ENCODE data around the gene STAT2. TPM values are rescaled to one million over a fixed set of nuclear protein-coding genes. Genes with fewer than 3 reads are reported as not detected.

Gene STAT2
- total RNA-seq, 1 donor from 2014 or later, result 257 TPM

- H3K9me3 Mint-ChIP-seq (ENCODE audit: unreplicated experiment), result no peaks in the 10 kb centered on the region
- Histone ChIP-seq H3K79me2 (ENCODE audit: insufficient read depth, low read length) (no peaks in the 10 kb centered on the region), H3K4me3 (ENCODE audit: insufficient read depth, low read depth, low read length) (peak within 1 kb of the TSS; percentile 68), H2AFZ (ENCODE audit: low read depth, low read length) (peak within 1 kb of the TSS; percentile 73), H4K20me1 (ENCODE audit: insufficient read depth, low read length) (no peaks in the 10 kb centered on the region), H3K9ac (ENCODE audit: low read length) (peak within 1 kb of the TSS; percentile 87), H3K36me3 (ENCODE audit: insufficient read depth, low read length) (no peaks in the 10 kb centered on the region), H3K27me3 (ENCODE audit: insufficient read depth, low read length) (no peaks in the 10 kb centered on the region), H3K27ac (ENCODE audit: low read depth, low read length) (peak within 1 kb of the TSS; percentile 95), H3K4me2 (ENCODE audit: low read length) (peak within 1 kb of the TSS; percentile 89), H3K4me1 (ENCODE audit: insufficient read depth, low read length) (peaks cover 19% of the 10 kb centered on the region), H3K9me3 (ENCODE audit: insufficient read depth, low read depth, low read length) (no peaks in the 10 kb centered on the region)
- DNase-seq (ENCODE audit: low read depth) (peak; percentile 94), FAIRE-seq (no peak)
- H3K4me1 Mint-ChIP-seq (ENCODE audit: low read depth, unreplicated experiment), result peaks cover 10% of the 10 kb centered on the region
- H3K4me3 Mint-ChIP-seq (ENCODE audit: unreplicated experiment), result peak within 1 kb of the TSS; percentile 92
- H3K27ac Mint-ChIP-seq (ENCODE audit: unreplicated experiment), result peak within 1 kb of the TSS; percentile 99
- H3K27me3 Mint-ChIP-seq (ENCODE audit: low read depth, unreplicated experiment), result no peaks in the 10 kb centered on the region
- no peaks in the 10 kb centered on the region for H3K36me3 Mint-ChIP-seq (ENCODE audit: low read depth, unreplicated experiment)
- TF ChIP-seq CTCF (IDR thresholded peaks at IDR 0.05; ENCODE audit: insufficient read depth, low read depth, low read length) (peak; percentile 65), EZH2 (IDR thresholded peaks at IDR 0.05; ENCODE audit: insufficient read depth, low read length) (no peak)
Measured at GRCh38 chr12:56333679-56334489, 26.0 kb downstream of the STAT2 start, which contains the start of gene PAN2. Gene PAN2, minus strand, starts transcription at chr12:56334000. Its CDS starts 906 bp downstream, at chr12:56333094.

- H3K27me3 ChIP-seq (ENCODE audit: insufficient read depth, low read length), result no peaks in the 10 kb centered on the region
- Mint-ChIP-seq H3K27ac (ENCODE audit: unreplicated experiment) (peak overlapping the region; percentile 99), H3K4me3 (ENCODE audit: unreplicated experiment) (peak overlapping the region; percentile 92), H3K27me3 (ENCODE audit: low read depth, unreplicated experiment) (no peaks in the 10 kb centered on the region), H3K9me3 (ENCODE audit: unreplicated experiment) (no peaks in the 10 kb centered on the region), H3K4me1 (ENCODE audit: low read depth, unreplicated experiment) (peaks cover 6% of the 10 kb centered on the region), H3K36me3 (ENCODE audit: low read depth, unreplicated experiment) (peaks cover 2% of the 10 kb centered on the region)
- peak overlapping the region; percentile 73 for H2AFZ ChIP-seq (ENCODE audit: low read depth, low read length)
- H3K9ac ChIP-seq (ENCODE audit: low read length), result peak overlapping the region; percentile 87
- no peaks in the 10 kb centered on the region for H4K20me1 ChIP-seq (ENCODE audit: insufficient read depth, low read length)
- DNase-seq (ENCODE audit: low read depth) (no peak), FAIRE-seq (no peak)
- H3K36me3 ChIP-seq (ENCODE audit: insufficient read depth, low read length), result no peaks in the 10 kb centered on the region
- peaks cover 15% of the 10 kb centered on the region for H3K4me1 ChIP-seq (ENCODE audit: insufficient read depth, low read length)
- TF ChIP-seq EZH2 (IDR thresholded peaks at IDR 0.05; ENCODE audit: insufficient read depth, low read length), result no peak
- no peaks in the 10 kb centered on the region for H3K79me2 ChIP-seq (ENCODE audit: insufficient read depth, low read length)
- H3K4me3 ChIP-seq (ENCODE audit: insufficient read depth, low read depth, low read length), result peak overlapping the region; percentile 68
- H3K27ac ChIP-seq (ENCODE audit: low read depth, low read length), result peak overlapping the region; percentile 95
- peak overlapping the region; percentile 89 for H3K4me2 ChIP-seq (ENCODE audit: low read length)
- no peaks in the 10 kb centered on the region for H3K9me3 ChIP-seq (ENCODE audit: insufficient read depth, low read depth, low read length)
Measured at GRCh38 chr12:56333197-56333678, 26.7 kb downstream of the STAT2 start.

GRCh38 chr12:56332512-56333196 is 27.3 kb downstream of the STAT2 start:
- Histone ChIP-seq H4K20me1 (ENCODE audit: insufficient read depth, low read length) (no peaks in the 10 kb centered on the region), H3K27ac (ENCODE audit: low read depth, low read length) (peak overlapping the region; percentile 95), H3K36me3 (ENCODE audit: insufficient read depth, low read length) (no peaks in the 10 kb centered on the region), H3K9me3 (ENCODE audit: insufficient read depth, low read depth, low read length) (no peaks in the 10 kb centered on the region), H3K4me3 (ENCODE audit: insufficient read depth, low read depth, low read length) (peak overlapping the region; percentile 68), H3K4me1 (ENCODE audit: insufficient read depth, low read length) (peaks cover 15% of the 10 kb centered on the region), H3K9ac (ENCODE audit: low read length) (peak overlapping the region; percentile 87), H3K27me3 (ENCODE audit: insufficient read depth, low read length) (no peaks in the 10 kb centered on the region), H3K79me2 (ENCODE audit: insufficient read depth, low read length) (no peaks in the 10 kb centered on the region), H2AFZ (ENCODE audit: low read depth, low read length) (peak overlapping the region; percentile 73), H3K4me2 (ENCODE audit: low read length) (peak overlapping the region; percentile 89)
- Mint-ChIP-seq H3K27me3 (ENCODE audit: low read depth, unreplicated experiment) (no peaks in the 10 kb centered on the region), H3K27ac (ENCODE audit: unreplicated experiment) (peak overlapping the region; percentile 99), H3K36me3 (ENCODE audit: low read depth, unreplicated experiment) (peaks cover 2% of the 10 kb centered on the region), H3K4me1 (ENCODE audit: low read depth, unreplicated experiment) (peaks cover 4% of the 10 kb centered on the region), H3K4me3 (ENCODE audit: unreplicated experiment) (peak overlapping the region; percentile 92), H3K9me3 (ENCODE audit: unreplicated experiment) (no peaks in the 10 kb centered on the region)
- TF ChIP-seq EZH2 (IDR thresholded peaks at IDR 0.05; ENCODE audit: insufficient read depth, low read length), result no peak
- no peak for TF ChIP-seq CTCF (IDR thresholded peaks at IDR 0.05; ENCODE audit: insufficient read depth, low read depth, low read length)
- DNase-seq (ENCODE audit: low read depth) (no peak), FAIRE-seq (no peak)

All from astrocyte (in vitro differentiated cells and primary cell).